NCI-H2081 (cell line): ENCODE measurements around the gene TMEM63C.
"Not testable (repeated sequence)": the region's sequence is repeated elsewhere in the genome, so short reads cannot be mapped to it uniquely, and the experiment has no call there.

ENCODE experiments used
- DNase-seq, 2 experiments: peaks; one replicate each; lab custom pipeline; 2025; lab: John Stamatoyannopoulos, UW

TMEM63C gene

GRCh38 chr14:77278461-77279230 is 97.0 kb downstream of the TMEM63C start:
- DNase-seq = no peak

DNA sequence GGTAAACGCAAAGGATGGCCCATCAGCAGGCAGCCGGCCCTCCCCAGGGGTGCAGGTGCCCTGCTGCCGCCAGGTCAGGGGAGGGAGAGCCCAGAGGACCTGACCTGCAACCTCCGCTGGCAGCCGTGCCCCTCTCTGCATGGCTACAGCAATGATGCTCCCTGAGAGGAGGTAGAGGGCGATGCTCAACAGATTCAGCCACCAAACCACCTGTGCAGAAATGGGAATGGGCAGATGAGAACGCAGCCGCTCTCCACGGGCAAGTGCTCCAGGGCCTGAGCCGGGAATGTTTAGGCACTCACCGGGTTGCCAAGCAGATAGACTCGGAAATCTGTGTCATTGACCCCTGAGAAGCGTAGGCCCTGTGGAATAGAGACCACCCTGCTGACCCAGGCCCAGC is 98.1 kb downstream of the TMEM63C start:
- DNase-seq = no peak

DNA sequence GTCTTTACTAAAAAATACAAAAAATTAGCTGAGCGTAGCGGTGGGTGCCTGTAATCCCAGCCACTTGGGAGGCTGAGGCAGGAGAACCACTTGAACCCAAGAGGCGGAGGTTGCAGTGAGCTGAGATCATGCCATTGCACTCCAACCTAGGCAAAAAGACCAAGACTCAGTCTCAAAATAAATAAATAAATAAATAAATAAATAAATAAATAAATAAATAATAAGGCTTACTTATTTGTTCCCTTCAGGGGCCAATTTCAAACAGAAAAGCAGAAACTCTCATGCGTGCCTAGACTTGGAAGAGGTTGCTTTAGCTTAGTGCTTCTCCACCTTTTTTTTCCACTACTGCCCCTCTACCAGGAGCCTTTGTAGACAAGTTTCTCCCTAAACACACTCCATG is 99.3 kb downstream of the TMEM63C start:
- DNase-seq = not testable (repeated sequence)

DNA sequence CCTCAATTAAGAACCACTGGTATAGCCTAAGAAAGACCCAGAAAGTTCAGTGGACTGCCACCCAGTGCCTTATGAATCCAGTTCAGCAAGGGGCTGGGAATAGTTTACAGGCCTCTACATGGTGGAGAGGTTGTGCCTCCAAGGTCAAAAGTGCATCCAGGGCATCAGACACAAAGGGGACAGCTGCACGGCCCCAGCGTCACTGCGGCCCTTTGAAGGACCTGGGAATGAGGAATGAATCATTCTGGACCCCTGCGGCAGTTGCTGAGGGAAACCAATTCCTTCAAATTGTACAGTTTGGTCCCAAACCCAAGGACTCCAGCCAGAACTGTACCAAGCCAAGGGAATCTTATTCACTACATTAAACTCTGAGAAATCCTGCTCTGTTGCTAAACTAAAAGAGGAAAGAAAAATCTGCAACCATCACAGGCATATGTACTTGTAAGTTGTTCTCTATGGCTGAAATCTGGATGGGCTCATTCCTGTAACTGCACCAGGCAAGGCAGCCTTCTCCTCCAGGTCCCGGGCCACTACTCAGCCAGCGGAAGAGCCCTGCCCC is 100.3 kb downstream of the TMEM63C start:
- no peak for DNase-seq

DNA sequence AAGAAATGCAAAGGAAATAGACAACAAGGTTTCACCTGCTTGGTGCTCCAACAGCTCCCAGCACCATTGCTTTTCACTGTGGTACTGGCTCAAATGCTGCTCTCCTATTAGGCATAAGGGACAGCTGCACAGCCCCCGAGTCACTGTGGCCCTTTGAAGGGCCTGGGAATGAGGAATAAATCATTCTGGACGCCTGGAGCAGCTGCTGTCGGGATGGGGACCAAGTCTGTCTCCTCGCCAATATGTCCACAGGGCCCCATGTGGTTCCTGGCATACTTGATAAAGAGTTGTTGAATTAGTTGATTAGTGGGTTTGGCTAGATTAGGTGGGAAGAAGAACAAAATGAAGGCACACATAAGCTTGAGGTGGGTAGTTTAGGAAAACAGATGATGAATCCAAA is 102.5 kb downstream of the TMEM63C start:
- no peak for DNase-seq

DNA sequence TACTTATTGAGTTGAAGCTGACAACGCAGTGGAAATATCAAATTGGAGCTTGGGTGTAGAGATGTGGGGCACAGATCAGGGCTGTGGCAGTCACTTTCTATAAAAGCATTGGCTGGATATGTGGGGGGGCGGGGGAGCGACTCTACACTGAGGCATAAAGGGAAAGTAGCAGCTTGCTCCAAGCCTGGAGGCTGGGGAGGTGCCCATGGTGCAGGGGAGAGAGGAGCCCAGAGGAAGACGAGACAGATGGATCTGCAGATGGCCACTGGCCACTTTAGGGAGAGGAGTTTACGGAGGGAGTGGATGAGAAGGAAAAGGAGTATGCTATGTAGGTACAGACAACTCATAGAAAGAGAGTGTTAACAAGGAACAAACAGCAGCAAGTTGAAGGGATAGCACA is 102.9 kb downstream of the TMEM63C start:
- no peak for DNase-seq

GRCh38 chr14:77286576-77286975 is 105.0 kb downstream of the TMEM63C start:
- DNase-seq = no peak

GRCh38 chr14:77290705-77291104 is 109.1 kb downstream of the TMEM63C start:
- DNase-seq = no peak

- no peak for DNase-seq
Measured at GRCh38 chr14:77296155-77296554, 114.6 kb downstream of the TMEM63C start.

GRCh38 chr14:77296906-77297305 is 115.3 kb downstream of the TMEM63C start:
- DNase-seq = no peak

DNA sequence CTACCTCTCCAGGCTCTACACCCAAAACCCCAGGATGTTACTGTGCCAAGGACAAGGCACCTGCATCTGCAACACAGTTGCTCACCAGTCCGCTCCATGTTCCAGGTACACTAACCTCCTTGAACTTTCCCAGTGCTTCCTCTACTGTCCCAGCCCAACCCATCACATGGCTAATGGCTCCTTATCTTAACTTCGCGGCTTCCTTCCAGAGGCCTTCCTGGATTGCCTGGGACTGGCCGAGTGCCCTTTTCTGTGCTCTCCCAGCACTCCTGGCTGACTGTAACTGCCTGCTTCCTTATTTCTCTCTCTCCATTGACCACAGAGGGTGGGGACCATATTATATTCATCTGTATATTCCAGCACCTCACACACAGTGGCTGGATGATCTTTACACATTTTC is 118.2 kb downstream of the TMEM63C start:
- no peak for DNase-seq

DNA sequence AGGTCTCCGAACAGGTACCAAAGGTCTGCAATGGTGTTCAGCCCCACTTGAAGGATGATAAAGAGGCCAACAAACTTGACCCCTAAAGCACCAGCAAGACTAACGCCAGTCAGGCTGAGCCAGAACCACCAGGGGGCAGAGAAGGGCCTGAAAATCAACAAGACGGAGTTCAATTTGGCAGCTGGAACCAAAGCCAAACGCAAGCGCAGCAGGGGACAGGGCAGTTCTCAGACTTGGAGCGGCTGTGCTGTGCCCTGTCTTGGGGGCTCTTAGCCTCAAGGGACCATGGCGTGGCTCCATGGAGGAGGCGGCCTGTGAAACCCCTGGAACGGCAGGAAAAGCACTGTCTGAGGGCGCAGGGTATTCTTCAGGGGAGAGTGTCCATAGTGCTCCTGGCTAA is 119.5 kb downstream of the TMEM63C start:
- DNase-seq = peak; percentile 47 to 53

- no peak for DNase-seq
Measured at GRCh38 chr14:77302926-77303325, 121.3 kb downstream of the TMEM63C start.

DNA sequence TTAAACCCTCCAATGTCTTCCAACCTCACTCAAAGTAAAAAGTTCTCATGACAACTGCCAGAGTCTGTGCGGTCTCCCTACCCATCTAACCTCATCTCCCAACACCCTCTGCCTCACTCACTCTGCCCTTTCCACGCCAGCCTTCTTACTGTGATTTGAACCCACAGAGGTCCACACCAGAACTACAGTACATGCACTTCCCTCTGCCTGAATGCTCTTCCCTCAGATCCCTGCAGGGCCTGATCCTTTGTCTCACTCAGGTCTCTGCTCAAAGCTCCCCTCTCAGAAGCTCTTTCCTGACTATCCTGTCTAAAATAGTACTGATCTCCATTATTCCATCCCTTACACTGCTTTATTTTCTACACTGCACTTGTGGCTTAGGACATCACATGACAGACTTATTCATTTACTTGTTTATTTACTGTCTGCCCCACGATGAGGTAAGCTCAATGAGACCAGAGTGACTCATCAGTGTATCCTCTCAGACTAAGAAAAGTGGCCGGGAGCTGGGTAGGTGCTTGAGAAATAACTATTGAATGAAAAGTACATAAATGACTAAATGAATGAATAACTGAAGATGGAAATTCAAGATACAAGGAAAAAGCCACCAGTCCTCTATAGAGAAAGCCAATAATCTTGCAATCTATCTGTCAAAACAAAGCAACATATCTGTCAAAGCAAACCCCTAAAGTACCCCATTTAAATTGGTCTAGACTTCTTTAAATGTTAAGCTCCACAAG is 122.0 kb downstream of the TMEM63C start:
- peak in 1 of 2 experiments; percentile 29 for DNase-seq

GRCh38 chr14:77305696-77306095 is 124.1 kb downstream of the TMEM63C start:
- DNase-seq = no peak

GRCh38 chr14:77306416-77306815 is 124.8 kb downstream of the TMEM63C start:
- no peak for DNase-seq

- no peak for DNase-seq
Measured at GRCh38 chr14:77306851-77307496, 125.4 kb downstream of the TMEM63C start.
